Neural progenitor cell (in vitro differentiated cells): Measurements from ENCODE around the gene TMEM131L.

Source experiments
- EZH2 ChIP-seq: fragments of 200-600 bp; sonication (generic); IDR thresholded peaks from 2 replicates; pipeline ENCODE4 v1.6.1; 2017; ENCODE audit warnings: antibody characterized with exemption, mild to moderate bottlenecking, moderate library complexity
- EZH2phosphoT487 ChIP-seq: fragments of 200-600 bp; sonication (generic); IDR thresholded peaks from 2 replicates; pipeline ENCODE4 v1.6.1; 2017; ENCODE audit warnings: antibody characterized with exemption
- TF ChIP-seq, protein P1 (sequence below): fragments of 200-600 bp; sonication (generic); IDR thresholded peaks from 2 replicates; pipeline ENCODE4 v1.5.1; 2017; ENCODE audit warnings: antibody characterized with exemption, mild to moderate bottlenecking

DNA sequence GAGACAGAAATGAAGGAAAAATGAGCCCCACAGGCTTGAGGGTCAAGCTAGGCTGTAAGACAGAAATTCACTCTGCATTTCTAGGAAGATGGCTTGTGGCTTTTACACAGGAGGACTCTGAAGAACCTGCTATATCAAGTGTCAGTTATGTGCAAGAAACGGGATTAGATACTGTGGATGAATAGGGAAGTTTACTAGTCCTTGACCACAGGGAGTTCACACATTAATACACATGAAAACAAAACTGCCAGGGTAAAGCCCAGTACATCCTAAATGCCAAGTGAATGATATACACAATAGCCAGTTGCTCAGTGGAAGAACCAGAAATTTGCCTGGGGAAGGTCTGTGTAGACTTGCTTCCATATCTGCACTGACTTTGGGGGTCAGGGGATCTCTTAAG, 53.5 kb downstream of the TMEM131L start:
- TF ChIP-seq, protein P1, sequence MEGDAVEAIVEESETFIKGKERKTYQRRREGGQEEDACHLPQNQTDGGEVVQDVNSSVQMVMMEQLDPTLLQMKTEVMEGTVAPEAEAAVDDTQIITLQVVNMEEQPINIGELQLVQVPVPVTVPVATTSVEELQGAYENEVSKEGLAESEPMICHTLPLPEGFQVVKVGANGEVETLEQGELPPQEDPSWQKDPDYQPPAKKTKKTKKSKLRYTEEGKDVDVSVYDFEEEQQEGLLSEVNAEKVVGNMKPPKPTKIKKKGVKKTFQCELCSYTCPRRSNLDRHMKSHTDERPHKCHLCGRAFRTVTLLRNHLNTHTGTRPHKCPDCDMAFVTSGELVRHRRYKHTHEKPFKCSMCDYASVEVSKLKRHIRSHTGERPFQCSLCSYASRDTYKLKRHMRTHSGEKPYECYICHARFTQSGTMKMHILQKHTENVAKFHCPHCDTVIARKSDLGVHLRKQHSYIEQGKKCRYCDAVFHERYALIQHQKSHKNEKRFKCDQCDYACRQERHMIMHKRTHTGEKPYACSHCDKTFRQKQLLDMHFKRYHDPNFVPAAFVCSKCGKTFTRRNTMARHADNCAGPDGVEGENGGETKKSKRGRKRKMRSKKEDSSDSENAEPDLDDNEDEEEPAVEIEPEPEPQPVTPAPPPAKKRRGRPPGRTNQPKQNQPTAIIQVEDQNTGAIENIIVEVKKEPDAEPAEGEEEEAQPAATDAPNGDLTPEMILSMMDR: no peak
- TF ChIP-seq EZH2 (no peak), EZH2phosphoT487 (no peak)
